Activated B cell treated with CpG ODN at 0.5 μM for 24 hours (primary cell): ENCODE results near the gene ATP6V1G1. TPM values are rescaled to one million over a fixed set of nuclear protein-coding genes. Genes with fewer than 3 reads are reported as not detected.

Experiments
- ATAC-seq: fragments of 200-7000 bp; cut with Tn5 transposase; one replicate; pipeline ENCODE4 v1.10.0; 2021; ENCODE audit warnings: low read depth, mild to moderate bottlenecking, moderate library complexity
- CTCF ChIA-PET: fragments of 350-600 bp; sonication (Branson Sonifier 250); formaldehyde crosslinking; loops from one replicate; lab custom pipeline; 2021; ENCODE audit warnings: antibody characterized with exemption; lab: Charles Lee
- POLR2A ChIA-PET: fragments of 350-600 bp; sonication (Branson Sonifier 250); formaldehyde crosslinking; loops from one replicate; lab custom pipeline; 2021; ENCODE audit warnings: antibody characterized with exemption; lab: Charles Lee
- DNase-seq: peaks from one replicate; pipeline ENCODE4 v3.0.0; 2022
- H3K27ac Mint-ChIP-seq: one replicate; pipeline ENCODE4 v1.8.0; 2020; ENCODE audit warnings: mixed read lengths
- H3K27me3 Mint-ChIP-seq: one replicate; pipeline ENCODE4 v1.8.0; 2021; ENCODE audit warnings: mixed read lengths
- H3K36me3 Mint-ChIP-seq: one replicate; pipeline ENCODE4 v1.8.0; 2021; ENCODE audit warnings: low read depth, mixed read lengths
- H3K4me1 Mint-ChIP-seq: one replicate; pipeline ENCODE4 v1.8.0; 2021; ENCODE audit warnings: mixed read lengths
- H3K4me3 Mint-ChIP-seq: one replicate; pipeline ENCODE4 v1.8.0; 2020; ENCODE audit warnings: mild to moderate bottlenecking, mixed read lengths
- H3K9me3 Mint-ChIP-seq: one replicate; pipeline ENCODE4 v1.8.0; 2020; ENCODE audit warnings: mixed read lengths
- intact Hi-C: fragments of 100-400 bp; cut with micrococcal nuclease; formaldehyde crosslinking; loops from one replicate; pipeline ENCODE4 v1.15.1; 2024
- total RNA-seq: library from RNA; stranded (reverse); gene quantifications from 2 replicates; pipeline ENCODE4 v1.2.3, GENCODE V29; 2022
- TF ChIP-seq, protein P1 (sequence below): fragments of 200-600 bp; IDR thresholded peaks from one replicate; pipeline ENCODE4 v1.8.0; 2022; ENCODE audit warnings: antibody characterized with exemption, mild to moderate bottlenecking

ATP6V1G1 gene
- total RNA-seq, 1 donor from 2014 or later: 68.4 TPM

DNA sequence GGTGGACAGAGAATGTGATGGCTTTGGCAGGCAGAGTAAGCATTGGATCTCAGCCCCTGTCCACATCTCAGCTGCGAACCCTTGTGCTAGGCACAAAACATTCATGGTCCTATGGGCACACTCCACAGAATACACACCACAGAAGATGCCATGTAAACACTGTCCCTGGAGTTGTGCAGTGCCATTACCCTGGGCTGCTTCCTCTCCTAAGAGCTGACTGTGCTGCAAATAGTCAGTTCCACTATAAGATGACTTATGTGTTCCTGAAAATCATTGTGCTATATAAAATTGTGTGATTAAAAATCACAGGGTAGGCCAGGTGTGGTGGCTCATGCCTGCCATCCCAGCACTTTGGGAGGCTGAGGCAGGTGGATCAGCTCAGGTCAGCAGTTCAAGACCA, 31.9 kb upstream of the ATP6V1G1 start:
- intact Hi-C loops: no loop called here
- Mint-ChIP-seq H3K9me3 (no peaks in the 10 kb centered on the region), H3K4me1 (peaks cover 34% of the 10 kb centered on the region), H3K27ac (no peak overlapping the region), H3K27me3 (no peaks in the 10 kb centered on the region), H3K4me3 (no peak overlapping the region), H3K36me3 (no peaks in the 10 kb centered on the region)
- ATAC-seq: no peak
- TF ChIP-seq, protein P1, sequence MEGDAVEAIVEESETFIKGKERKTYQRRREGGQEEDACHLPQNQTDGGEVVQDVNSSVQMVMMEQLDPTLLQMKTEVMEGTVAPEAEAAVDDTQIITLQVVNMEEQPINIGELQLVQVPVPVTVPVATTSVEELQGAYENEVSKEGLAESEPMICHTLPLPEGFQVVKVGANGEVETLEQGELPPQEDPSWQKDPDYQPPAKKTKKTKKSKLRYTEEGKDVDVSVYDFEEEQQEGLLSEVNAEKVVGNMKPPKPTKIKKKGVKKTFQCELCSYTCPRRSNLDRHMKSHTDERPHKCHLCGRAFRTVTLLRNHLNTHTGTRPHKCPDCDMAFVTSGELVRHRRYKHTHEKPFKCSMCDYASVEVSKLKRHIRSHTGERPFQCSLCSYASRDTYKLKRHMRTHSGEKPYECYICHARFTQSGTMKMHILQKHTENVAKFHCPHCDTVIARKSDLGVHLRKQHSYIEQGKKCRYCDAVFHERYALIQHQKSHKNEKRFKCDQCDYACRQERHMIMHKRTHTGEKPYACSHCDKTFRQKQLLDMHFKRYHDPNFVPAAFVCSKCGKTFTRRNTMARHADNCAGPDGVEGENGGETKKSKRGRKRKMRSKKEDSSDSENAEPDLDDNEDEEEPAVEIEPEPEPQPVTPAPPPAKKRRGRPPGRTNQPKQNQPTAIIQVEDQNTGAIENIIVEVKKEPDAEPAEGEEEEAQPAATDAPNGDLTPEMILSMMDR: no peak
- ChIA-PET CTCF (interaction anchor here (2.0 kb wide), 1 partner anchor 98 kb away, joined by 5 read pairs; no protein-coding TSS in a partner anchor), POLR2A (no interaction called here)
- no peak for DNase-seq

DNA sequence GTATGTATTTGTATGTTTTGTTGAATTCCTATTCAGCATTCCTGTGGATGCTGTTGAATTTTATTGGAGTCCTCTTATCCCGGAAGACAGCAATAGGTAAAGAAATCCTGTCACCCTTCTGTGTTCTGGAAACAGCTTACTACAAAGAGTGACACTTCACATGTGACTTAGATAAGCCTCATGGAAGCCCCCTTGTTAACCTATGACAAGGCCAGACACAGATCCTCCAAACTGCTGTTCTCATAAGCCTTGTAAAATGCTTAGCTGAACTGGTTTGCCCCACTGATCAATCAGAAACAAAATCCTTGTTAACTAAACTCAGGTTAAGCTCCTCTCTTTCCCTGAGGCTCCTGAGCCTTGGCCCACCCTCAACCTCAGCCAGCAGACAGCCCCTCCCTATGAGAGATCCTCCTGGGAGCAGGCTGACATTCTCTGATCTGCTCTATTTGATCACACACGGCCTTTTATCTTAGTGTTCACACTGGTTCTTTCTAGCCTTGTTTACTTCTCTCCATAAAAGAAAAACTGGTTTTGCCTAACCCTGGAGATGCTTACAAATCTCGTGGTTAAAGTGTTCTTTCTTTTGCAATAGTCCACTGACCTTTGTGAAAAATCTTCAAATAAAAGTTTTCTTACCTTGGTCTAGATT, 29.4 kb upstream of the ATP6V1G1 start:
- ChIA-PET POLR2A (no interaction called here), CTCF (interaction anchor here (0.7 kb wide), 1 partner anchor 70 kb away, joined by 3 read pairs; no protein-coding TSS in a partner anchor)
- Mint-ChIP-seq H3K4me1 (peaks cover 37% of the 10 kb centered on the region), H3K27me3 (no peaks in the 10 kb centered on the region), H3K9me3 (no peaks in the 10 kb centered on the region), H3K4me3 (no peak overlapping the region), H3K27ac (peak overlapping the region; percentile 65), H3K36me3 (no peaks in the 10 kb centered on the region)
- DNase-seq: no peak
- TF ChIP-seq, protein P1: no peak
- ATAC-seq: no peak
- intact Hi-C loops: no loop called here

DNA sequence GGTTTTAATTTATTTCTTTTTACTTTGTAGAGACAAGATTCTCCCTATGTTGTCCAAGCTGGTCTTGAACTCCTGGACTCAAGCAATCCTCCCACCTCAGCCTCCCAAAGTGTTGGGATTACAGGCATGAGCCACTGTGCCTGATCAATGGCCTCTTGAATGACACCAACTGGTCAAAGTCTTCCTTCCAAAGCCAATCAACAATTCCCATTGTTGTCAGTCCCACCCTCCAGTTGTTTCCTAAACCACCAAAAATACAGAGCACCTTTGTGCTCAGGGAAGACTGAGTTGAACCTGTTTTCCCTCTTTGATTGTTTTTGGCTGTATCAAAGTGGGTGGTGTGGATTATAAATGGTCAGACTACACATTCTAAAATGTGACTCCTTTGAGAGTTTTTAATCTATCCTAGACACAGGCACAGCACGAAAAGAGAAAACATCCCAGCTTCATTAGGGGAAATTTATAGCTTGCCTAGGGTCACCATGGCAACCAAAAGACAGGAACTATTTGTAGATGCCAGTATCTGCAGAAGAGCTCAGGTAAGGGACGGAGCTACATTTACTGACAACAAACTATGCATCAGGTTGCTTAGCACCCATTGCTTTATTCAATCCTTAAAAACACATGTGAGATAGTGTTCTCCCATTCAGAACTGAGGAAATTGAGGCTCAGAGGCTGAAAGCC, 27.6 kb upstream of the ATP6V1G1 start:
- peak; percentile 62 for ATAC-seq
- no peak overlapping the region for H3K4me3 Mint-ChIP-seq
- no peaks in the 10 kb centered on the region for H3K36me3 Mint-ChIP-seq
- DNase-seq: no peak
- peaks cover 42% of the 10 kb centered on the region for H3K4me1 Mint-ChIP-seq
- no peaks in the 10 kb centered on the region for H3K9me3 Mint-ChIP-seq
- no peaks in the 10 kb centered on the region for H3K27me3 Mint-ChIP-seq
- H3K27ac Mint-ChIP-seq: peak overlapping the region; percentile 8
- intact Hi-C loops: no loop called here
- ChIA-PET CTCF (interaction anchor here (1.4 to 2.6 kb wide), 2 partner anchors 22 to 33 kb away, joined by 4 to 7 read pairs; no protein-coding TSS in a partner anchor), POLR2A (interaction anchor here (0.6 to 2.0 kb wide), 3 partner anchors 14 to 55 kb away, joined by 4 to 5 read pairs (median 4); partner anchors contain the start of gene TMEM268)
- TF ChIP-seq, protein P1: no peak

DNA sequence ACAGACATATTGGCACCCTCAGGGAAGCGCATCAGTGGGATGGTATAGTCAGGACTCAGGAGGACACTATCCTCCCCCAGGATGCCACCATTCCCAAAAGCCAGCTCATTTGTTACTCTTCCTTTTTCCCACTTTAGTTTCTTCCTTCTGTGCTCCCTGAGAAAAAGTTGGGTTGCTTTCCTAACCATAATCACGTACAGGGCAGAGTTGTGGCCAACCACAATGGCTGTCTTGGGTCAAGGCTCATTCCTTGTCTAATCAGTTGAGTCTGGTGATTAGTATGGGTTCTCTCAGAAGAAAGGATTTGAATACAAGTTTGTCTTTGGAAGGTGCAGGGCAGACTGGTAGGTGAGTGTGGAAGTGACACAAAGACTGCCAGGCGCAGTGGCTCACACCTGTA, 26.6 kb upstream of the ATP6V1G1 start:
- ATAC-seq (no peak), DNase-seq (no peak)
- H3K4me3 Mint-ChIP-seq: no peak overlapping the region
- peaks cover 51% of the 10 kb centered on the region for H3K4me1 Mint-ChIP-seq
- H3K27me3 Mint-ChIP-seq: no peaks in the 10 kb centered on the region
- H3K27ac Mint-ChIP-seq: no peak overlapping the region
- no peaks in the 10 kb centered on the region for H3K9me3 Mint-ChIP-seq
- intact Hi-C loops: no loop called here
- CTCF ChIA-PET: interaction anchor here (2.6 kb wide), 1 partner anchor 23 kb away, joined by 7 read pairs; no protein-coding TSS in a partner anchor
- POLR2A ChIA-PET: interaction anchor here (0.7 to 2.0 kb wide), 2 partner anchors 50 to 54 kb away, joined by 4 to 5 read pairs; partner anchors contain the start of gene TMEM268
- TF ChIP-seq, protein P1: no peak
- no peaks in the 10 kb centered on the region for H3K36me3 Mint-ChIP-seq

DNA sequence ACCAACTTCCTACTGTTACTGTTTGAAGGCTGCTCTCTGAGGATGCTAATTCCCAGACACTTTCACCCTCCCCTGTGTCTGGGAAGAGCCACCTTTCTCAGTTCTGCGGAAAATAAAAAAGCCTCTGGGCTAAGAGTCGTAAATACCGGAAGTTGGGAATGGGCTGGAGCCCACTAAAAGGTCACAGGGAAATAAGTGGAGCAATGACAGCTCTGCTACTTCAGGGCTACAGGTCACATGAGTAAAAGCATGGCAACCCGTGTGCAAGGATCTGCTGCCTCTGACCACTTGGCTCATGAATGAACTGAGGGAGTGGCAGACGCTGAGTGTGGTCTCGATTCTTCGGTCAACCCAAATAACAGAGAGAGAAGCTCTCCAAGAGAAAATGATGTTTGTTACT, 25.8 kb upstream of the ATP6V1G1 start:
- Mint-ChIP-seq H3K36me3 (peaks cover 1% of the 10 kb centered on the region), H3K27me3 (no peaks in the 10 kb centered on the region), H3K9me3 (peaks cover 2% of the 10 kb centered on the region), H3K4me3 (no peak overlapping the region), H3K4me1 (peaks cover 56% of the 10 kb centered on the region), H3K27ac (no peak overlapping the region)
- ChIA-PET POLR2A (no interaction called here), CTCF (interaction anchor here (1.2 kb wide), 1 partner anchor 31 kb away, joined by 5 read pairs; no protein-coding TSS in a partner anchor)
- DNase-seq (no peak), ATAC-seq (no peak)
- intact Hi-C loops: no loop called here
- TF ChIP-seq, protein P1: no peak
